ENCODE data around the gene ZC3H18. TPM values are rescaled to one million over a fixed set of nuclear protein-coding genes. Genes with fewer than 3 reads are reported as not detected.

The ZC3H18 gene
- polyA plus RNA-seq, 3 donors = 11.1 to 27.0 (median 26.0) TPM

DNA sequence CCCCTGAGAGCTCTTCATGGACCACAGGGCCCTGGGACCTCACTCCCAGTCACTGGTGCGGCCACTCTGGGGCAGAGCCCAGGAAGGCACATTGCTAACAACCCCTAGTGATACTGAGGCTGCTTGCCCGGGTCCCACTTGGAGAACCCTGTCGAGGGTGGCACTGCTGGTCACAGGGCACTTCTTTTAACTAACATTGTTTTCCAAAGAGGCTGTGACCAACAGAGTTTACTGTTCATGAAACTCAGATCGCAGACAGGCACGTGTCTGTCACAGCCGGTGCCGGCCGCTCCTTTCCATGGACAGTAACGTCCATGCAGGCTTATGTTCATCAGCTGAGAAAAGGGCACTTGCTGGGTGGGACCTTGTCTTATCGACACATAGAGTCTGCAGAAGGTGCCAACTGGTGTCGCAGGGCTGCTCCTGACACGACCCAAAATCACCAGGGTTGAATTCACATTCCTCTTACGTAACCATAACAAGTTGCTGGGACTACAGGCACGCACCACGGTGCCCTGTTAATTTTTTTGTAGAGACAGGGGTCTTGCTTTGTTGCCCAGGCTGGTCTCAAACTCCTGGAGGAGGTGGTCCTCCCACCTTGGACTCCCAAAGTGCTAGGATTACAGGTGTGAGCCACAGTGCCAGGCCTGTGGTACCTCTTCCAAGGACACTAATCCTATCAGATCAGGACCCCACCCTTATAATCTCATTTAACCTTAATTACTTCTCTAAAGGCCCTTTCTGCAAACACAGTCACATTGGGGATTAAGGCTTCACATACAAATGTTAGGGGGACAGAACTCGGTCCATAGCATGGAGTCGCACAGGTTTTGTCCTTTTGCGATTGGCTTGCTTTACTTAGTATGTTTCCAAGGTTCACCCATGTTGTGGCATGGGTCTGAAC is 1.2 kb upstream of the ZC3H18 start:
- H3K27ac ChIP-seq (ENCODE audit: low read depth, low read length) = no peak overlapping the region
- WGBS, 3 donors = 84 to 89% (median 86%) methylated on average over 18 of the region's 18 CpGs

DNA sequence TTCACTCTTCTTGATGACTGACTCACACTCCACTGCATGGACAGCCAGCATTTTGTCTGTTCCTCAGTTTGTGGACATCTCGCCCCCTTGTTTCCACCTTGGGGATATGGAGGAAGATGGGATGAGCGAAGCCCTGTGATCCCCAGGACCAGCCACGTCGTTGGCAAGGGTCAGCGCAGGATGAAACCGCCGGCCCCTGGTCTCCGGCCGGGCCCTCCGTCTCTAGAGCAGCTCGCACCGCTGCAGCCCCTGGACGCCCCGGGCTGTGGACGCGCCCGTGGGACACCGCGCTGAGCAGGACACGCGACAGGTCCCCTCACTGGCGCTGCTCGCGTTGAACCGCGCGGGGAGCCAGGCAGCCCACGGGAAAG is 604 bp upstream of the ZC3H18 start:
- H3K27ac ChIP-seq (ENCODE audit: low read depth, low read length) = no peak overlapping the region
- WGBS, 3 donors = 2 to 4% (median 3%) methylated on average over 28 of the region's 28 CpGs

DNA sequence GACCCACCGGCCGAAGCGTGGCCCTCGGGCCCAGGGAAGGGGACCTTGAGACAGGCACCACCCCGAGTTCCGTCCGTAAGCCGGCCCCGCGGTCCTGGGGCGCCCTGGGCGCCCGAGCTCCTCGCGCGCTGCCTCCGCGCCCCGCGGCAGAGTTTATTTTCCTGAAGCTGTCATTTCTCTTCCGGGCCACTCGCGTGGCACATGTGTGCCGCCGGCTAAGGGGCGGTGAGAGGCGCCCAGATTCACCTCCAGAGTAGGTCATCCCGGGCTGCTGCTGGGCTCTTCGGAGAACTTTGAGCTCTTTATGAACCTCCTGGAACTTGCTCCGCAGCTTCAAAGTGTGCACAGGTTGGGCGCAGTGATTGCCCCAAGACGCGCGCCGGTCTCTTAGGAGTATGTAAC is 489 bp downstream of the ZC3H18 start:
- WGBS, 3 donors = 0% methylated on average over 30 to 35 of the region's 35 CpGs
- H3K27ac ChIP-seq (ENCODE audit: low read depth, low read length) = no peak overlapping the region

DNA sequence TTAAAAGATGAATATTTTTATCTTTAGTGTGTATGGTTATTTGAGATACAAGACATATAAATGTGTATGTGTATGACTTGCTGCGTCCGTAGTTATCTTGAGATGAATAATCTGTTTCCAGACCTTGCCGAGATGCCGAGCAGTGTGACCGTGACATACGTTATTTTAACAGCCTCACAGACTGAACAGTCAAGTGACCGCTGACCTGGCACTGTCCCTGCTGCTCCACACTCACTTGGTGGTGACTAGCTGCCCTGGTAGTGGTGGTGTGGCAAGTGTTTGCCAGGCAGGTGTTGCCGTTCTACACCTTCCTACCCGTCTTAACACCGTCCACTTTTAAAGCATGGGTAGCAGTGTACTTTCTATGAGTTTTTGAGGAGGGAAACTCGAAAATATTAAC is 5.0 kb downstream of the ZC3H18 start:
- H3K27ac ChIP-seq (ENCODE audit: low read depth, low read length) = no peak overlapping the region
- WGBS, 3 donors = 93 to 94% (median 94%) methylated on average over 11 of the region's 11 CpGs

DNA sequence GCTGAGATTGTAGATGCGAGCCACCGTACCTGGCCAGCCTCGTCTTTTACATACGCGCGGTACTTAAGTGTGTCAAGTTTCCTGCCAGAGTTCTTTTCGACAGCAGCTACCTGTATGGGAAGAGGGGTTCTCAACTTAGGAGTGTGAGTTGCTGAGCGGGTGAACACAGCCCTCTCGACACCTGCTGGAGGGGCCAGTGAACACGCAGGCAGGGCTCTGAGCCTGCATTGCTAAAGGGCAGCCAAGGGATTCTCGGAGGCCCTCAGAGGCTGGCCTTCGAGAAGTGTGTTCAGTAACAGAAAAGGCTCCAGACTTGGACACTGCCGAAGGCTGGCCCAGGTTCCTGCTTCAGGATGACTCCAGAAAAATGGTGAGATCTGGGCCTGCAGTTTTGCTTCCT is 6.1 kb downstream of the ZC3H18 start:
- no peak overlapping the region for H3K27ac ChIP-seq (ENCODE audit: low read depth, low read length)
- 89 to 95% (median 91%) methylated on average over 13 of the region's 13 CpGs for WGBS, 3 donors

DNA sequence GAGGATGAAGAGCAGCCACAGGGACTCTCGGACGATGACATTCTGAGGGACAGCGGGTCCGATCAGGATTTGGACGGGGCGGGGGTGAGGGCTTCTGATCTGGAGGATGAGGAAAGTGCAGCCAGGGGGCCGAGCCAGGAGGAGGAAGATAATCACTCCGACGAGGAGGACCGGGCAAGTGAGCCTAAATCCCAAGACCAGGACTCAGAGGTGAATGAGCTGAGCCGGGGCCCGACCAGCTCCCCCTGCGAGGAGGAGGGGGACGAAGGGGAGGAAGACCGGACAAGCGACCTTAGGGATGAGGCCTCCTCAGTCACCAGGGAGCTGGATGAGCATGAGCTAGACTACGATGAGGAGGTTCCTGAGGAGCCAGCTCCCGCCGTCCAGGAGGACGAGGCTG is 7.0 kb downstream of the ZC3H18 start:
- 93 to 94% (median 94%) methylated on average over 20 of the region's 20 CpGs for WGBS, 3 donors
- no peak overlapping the region for H3K27ac ChIP-seq (ENCODE audit: low read depth, low read length)

DNA sequence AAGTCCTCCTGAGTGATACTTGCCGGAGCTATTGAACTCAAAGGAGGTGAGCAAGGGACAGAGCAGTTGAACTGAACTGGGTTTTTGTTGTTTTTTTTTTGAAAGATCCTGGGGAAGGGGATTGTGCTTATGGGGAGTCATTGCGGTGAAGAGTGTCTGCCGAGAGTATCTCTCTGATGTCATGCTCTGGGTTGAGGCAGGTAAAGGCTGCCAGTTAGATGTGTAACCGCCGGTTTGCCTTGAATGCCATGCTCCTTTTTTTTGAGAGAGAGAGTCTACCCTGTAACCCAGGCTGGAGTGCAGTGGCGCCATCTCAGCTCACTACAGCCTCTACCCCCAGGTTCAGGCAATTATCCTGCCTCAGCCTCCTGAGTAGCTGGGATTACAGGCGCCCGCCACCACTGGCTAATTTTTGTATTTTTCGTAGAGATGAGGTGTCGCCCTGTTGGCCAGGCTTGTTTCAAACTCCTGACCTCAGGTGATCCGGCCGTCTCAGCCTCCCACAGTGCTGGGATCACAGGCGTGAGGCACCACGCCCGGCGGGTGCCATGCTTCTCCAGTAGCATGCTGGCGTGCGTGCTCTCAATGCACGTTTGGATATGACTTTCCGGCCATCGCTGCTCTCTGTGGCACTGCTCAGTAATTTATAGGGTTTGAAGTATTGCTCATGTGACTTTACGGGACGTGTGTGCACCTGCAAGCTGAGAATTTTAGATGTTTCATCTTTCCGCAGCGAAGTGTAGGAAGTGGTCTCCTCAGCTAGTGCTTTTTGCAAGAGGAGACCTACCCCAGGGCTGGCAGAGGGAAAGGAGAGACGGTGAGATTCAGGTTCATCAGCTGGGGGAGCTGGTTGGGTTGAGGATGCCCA is 8.5 kb downstream of the ZC3H18 start:
- H3K27ac ChIP-seq (ENCODE audit: low read depth, low read length) = no peak overlapping the region
- WGBS, 3 donors = 93% methylated on average over 26 of the region's 26 CpGs

DNA sequence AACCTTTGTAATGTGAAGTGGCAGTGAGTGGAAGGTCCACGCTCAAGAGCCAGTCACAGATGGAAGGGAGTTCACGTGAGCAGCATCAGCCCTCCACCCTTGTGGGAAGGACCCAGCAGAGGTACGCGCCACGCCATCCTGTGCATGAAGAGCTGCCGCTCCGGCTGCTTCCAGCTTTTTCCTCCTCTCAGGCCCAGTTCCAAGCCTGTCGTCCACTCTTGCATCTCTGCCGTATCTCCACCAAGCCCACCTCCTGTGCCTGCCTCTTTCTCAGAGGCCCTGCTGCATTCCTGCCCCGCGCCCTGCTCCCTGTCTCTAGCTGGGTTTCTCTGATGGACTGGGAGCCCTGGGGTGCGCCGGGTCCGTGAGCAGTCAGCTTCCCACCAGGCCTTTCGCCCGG is 10.2 kb downstream of the ZC3H18 start:
- WGBS, 3 donors = 93 to 95% (median 94%) methylated on average over 16 of the region's 16 CpGs
- H3K27ac ChIP-seq (ENCODE audit: low read depth, low read length) = no peak overlapping the region

DNA sequence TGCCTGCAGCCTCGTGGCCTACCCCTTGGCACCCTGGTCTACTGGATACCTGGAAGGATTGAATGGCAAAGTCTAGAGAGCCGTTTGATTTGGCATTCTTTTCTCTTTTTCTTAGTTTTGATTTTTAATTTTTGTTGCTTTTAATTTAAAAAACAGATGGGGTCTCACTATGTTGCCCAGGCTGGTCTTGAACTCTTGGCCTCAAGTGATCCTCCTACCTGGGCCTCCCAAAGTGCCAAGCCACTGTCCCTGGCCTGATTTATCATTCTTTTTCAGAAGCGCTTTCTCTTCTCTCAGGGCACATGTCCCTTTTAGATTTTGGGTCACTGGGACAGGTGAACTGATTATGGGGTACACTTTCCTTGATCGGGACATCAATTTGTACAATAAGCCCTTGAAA is 10.8 kb downstream of the ZC3H18 start:
- H3K27ac ChIP-seq (ENCODE audit: low read depth, low read length) = no peak overlapping the region
- 89 to 90% (median 90%) methylated on average over 4 of the region's 4 CpGs for WGBS, 3 donors

DNA sequence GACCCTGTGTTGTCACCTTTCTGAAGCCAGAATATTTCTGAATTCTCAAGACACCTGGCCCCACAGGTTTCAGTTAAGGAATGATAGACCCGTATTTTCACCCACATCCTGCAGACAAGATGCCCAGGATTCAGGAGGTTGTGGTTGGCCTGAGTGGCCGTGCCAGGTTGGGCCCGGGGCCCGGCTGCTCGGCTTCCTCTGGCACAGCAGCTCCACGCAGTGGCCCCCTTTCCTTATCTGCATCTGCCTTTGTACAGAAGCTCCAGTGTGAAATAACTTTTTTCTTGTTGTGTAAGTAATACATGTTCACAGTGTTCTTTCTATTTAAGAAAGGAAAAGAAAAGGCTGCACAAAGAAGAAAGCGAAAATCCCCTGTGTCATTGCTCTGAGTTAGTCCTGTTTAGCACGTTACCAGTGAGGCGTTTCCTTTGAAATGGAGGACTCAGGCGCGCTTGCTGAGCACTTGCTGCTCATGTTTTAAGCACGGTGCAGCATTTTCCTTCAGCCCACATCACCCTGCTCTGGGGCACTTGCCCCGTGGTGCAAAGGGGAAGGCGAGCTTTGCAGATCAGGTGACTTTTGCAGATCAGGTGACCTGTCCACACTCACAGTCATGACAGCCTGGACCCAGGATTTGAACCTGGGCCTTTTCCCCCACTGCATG is 12.8 kb downstream of the ZC3H18 start:
- 85 to 90% (median 86%) methylated on average over 14 of the region's 14 CpGs for WGBS, 3 donors
- no peak overlapping the region for H3K27ac ChIP-seq (ENCODE audit: low read depth, low read length)

DNA sequence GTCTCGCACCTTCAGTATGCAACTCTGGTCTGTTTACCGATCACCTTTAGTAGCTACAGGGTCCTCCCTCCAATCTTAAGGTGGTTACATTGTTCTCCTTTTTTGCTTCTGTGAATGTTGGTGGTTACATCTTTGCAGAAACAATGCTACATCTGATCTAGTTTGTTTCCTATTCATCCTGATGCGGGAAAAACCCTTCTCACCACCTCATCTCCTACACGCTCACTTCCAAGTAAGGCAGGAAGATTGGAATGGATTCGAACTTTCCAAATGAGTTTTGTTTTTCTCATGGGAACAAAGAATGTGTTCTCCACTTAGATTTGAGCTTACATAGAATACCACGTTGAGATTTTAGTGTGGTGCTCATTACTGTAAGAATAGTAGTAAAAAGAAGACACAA is 14.5 kb downstream of the ZC3H18 start:
- H3K27ac ChIP-seq (ENCODE audit: low read depth, low read length) = no peak overlapping the region
- WGBS, 3 donors = 77 to 82% (median 80%) methylated on average over 6 of the region's 6 CpGs

DNA sequence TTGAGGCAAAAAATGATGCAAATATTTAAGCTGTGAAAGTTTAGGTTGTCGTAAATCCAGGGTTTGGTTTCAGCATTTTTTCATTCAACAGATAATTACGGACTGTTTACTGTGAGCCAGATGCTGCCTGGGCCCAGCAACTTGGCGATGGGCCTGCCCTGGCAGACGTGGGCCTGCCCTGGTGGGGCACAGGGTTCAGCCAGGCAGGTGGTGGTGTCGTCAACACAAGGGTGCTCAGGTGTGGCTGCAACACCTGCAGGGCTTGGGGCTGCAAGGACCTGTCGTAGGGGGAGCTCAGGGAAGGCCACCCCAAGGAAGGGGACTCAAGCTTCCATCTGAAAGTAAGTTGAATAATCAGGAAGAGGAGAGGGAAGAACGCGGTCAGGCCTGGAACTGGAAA is 15.1 kb downstream of the ZC3H18 start:
- H3K27ac ChIP-seq (ENCODE audit: low read depth, low read length) = no peak overlapping the region
- 75 to 88% (median 88%) methylated on average over 8 of the region's 8 CpGs for WGBS, 3 donors

DNA sequence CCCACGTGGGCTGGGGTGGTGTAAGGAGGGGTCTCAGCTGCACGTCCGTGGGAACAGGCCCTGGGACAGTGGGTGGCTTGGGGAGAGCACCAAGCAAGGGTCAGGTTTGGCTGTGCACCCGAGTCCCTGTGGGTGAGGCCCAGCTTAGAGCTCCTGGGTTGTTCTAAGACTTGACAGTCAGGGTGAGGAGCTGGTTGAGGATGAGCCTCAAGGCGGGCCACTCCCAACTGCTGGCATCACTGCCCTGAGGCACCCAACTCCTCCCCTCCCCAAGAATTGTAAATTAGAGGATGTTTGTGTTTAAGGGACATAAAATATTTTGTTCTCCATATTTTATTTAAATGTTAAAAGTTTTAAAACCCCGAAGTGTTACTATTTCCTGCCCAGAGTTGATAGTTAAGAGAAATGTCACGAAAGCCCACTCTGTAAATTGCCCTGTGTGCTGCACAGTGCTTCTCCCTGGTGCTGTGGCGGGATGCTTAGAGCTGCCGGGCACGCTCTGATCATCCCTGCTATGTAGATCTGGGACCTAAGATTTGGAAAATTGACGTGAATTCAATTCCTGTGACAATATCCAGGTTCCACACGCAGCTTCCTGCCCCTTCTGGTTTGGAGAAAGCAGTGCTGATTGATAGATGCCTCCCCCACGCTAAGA is 15.9 kb downstream of the ZC3H18 start:
- H3K27ac ChIP-seq (ENCODE audit: low read depth, low read length) = no peak overlapping the region
- WGBS, 3 donors = 90 to 93% (median 92%) methylated on average over 13 of the region's 13 CpGs

DNA sequence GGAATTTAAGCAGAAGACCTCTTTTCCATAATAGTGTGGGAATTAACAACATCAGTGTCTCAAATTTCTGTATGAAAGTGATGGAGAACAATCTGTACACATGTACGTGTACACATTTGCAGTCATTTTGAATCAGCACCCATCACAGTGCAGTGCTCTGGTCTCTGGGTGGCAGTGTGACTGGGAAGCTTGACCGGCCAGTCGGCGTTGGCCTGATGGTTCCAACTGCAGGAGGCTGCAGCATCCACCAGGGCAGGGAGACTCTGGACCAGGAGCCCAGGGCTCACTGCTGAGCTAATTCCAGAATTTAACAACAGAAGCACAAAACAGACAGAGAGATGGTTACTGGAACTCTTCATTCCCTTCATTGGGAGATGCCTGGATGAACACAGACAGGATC is 17.9 kb downstream of the ZC3H18 start:
- H3K27ac ChIP-seq (ENCODE audit: low read depth, low read length) = no peak overlapping the region
- WGBS, 3 donors = 66 to 90% (median 74%) methylated on average over 4 of the region's 4 CpGs

DNA sequence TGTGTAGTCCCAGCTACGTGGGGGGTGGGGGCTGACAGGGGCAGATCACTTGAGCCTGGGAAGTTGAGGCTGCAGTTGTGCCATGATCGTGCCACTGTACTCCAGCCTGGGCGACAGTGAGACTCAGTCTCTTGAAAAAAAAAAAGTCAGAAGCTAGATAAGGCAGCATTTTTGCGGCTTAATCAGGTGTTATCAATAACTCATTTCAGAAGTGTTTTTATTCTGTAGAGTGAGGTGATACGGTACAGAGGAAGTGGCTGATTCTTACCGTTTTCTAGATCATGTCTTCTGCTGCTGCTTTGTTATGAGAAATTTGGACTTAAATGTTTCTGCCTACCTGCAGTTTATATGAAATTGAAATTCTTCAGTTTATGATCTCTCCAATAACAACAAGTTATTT is 18.6 kb downstream of the ZC3H18 start:
- 74 to 86% (median 74%) methylated on average over 6 of the region's 6 CpGs for WGBS, 3 donors
- H3K27ac ChIP-seq (ENCODE audit: low read depth, low read length) = no peak overlapping the region

DNA sequence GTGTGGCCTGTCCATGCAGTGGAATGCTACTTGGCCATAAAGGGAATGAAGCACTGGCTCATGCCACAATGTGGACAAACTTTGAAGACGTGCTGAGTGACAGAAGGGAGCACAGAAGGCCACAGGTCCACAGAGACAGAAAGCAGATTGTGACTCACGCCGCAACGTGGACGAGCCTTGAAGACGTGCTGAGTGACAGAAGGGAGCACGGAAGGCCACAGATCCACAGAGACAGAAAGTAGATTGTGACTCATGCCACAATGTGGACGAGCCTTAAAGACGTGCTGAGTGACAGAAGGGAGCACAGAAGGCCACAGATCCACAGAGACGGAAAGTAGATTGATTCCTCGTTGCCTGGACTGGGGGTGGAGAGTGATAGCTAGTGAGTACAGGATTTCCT is 19.2 kb downstream of the ZC3H18 start:
- H3K27ac ChIP-seq (ENCODE audit: low read depth, low read length) = no peak overlapping the region
- 90 to 92% (median 91%) methylated on average over 11 of the region's 11 CpGs for WGBS, 3 donors

DNA sequence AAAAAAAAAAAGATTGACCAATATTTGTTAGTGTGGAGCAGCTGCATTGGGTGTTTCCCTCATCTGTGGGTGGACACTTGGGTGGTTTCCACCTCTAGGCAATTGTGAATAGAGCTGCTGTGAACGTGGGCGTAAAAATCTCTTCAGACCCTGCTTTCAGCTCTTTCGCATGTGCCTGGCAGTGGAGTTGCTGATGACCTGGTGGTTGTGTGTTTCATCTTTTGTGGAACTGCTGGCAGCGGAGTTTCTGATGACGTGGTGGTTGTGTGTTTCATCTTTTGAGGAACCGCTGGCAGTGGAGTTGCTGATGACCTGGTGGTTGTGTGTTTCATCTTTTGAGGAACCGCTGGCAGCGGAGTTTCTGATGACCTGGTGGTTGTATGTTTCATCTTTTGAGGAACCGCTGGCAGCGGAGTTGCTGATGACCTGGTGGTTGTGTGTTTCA is 21.4 kb downstream of the ZC3H18 start:
- 64 to 90% (median 69%) methylated on average over 10 of the region's 10 CpGs for WGBS, 3 donors
- H3K27ac ChIP-seq (ENCODE audit: low read depth, low read length) = no peak overlapping the region

DNA sequence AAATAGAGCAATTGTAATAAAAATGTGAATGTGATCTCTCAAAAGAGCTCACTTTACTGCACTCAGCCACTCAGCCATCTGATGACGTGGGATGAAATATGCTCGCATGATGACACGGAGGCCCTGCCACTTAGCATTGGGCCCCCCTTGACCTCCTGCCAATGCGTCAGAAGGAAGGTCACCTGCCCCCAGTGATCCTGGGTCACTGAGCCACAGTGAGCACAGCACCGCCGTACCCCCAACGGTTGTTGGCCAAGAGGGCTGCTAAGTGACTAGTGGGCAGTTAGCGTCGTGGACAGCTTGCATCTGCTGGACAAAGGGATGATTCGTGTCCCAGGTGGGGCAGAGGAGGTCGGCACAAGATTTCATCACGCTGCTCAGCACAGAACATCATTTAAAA is 22.9 kb downstream of the ZC3H18 start:
- WGBS, 3 donors = 91 to 96% (median 95%) methylated on average over 12 of the region's 12 CpGs
- no peak overlapping the region for H3K27ac ChIP-seq (ENCODE audit: low read depth, low read length)

All from adipose tissue (tissue), 3 donors.